Measurements from ENCODE around the gene GMPPB.
"Not testable (repeated sequence)": the region's sequence is repeated elsewhere in the genome, so short reads cannot be mapped to it uniquely, and the experiment has no call there.

The GMPPB gene

DNA sequence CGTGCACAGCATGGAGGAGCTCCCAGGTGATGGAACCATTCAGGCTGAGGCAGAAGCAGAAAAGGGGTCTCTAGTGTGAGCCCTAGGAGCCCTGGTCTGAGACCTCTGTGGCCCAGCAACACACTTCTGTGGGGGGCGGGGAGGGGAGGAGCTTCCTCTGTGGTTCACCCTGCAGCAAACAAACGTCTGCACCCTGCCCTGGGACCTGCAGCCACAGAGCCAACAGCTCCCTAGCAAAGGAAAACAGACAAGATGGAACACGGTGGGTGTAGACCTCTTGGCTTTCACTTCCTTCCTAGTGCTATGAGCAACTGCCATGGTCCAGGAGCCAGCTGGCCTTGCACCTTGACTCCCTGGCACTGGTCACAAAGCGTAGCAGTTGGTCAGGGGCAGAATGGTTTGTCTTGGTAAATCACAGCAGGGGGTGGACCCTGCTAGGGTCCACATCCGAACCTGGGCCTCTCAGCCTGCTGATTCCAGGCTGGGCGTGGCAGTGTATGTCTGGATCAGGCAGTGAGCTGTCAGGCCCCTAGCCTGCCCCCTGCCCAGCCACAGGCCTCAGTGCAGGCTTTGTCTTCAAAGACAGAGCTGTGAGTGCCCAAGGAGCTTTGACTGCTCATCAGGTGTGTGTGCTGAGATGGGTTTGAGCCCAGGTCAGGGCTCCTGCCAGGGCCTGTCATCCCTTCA, 11.0 kb downstream of the GMPPB start:
- peak; percentile 23 for DNase-seq

DNA sequence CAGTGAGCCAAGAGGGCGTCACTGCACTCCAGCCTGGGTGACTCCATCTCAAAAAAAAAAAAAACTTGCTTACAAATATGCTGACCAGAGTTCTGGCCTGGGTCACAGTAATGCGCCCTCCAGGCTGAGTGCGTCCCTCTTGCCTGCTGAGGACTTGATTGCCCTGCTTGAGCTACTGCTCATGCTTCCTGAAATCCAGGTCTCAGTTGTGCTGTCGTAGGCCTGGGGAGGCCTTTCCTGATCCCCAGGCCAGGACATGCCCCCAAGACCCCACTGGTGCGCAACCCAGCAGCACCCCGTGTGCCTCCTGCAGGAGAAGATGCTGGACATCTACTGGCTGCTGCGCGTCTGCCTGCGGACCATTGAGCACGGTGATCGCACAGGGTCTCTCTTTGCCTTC, 11.6 kb downstream of the GMPPB start:
- DNase-seq, result no peak

DNA sequence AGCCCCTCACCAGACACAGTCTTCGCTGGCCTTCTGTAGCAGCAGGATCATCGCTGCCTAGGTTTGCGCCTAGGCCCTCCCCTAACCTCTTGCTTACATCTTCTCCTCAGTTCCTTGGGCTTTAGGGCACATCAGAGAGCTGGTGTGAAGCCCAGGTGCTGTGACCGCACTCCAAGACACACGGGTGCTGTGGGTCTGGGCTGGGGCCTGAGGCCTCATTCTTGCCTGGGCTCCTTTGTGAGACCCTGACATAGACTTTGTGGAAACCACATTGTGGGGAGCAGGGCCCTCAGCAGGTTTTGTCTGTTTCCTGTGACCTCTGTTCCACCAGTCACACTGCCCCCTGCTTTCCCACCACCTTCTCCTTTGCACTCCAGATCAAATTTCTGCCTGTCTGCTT, 12.3 kb downstream of the GMPPB start:
- DNase-seq, result peak; percentile 42

DNA sequence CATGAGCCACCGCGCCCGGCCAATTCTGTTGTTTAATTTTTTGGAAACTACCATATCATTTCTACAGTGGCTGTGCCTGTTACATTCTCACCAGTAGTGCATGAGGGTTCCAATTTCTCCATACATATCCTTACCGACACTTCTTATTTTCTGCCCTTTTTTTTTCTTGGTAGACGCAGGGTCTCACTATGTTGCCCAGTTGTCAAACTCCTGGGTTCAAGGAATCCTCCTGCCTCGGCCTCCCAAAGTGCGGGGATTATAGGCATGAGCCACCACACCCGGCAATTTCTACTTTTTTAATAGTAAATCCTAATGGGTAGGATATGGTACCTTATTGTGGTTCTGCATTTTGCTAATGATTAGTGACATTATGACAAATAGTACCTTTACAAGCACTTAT, 13.9 kb downstream of the GMPPB start:
- no peak for DNase-seq

DNA sequence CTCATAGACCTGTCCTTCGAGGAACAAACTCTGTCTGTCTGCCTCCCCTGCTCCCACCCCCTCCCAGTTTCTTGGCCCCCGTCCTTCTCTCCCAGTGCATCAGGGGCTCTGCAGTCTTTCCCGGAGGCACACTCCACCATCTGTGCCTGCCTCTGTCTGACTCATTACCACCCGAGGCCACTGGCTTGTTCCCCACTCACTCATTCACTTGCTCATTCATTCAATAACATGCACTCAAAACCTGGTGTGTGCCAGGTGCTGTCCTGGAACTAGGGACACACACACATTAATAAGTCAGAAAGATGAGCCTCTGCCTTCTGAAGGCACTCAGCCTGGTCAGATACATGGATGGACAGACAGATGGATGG, 16.7 kb downstream of the GMPPB start:
- DNase-seq, result no peak

DNA sequence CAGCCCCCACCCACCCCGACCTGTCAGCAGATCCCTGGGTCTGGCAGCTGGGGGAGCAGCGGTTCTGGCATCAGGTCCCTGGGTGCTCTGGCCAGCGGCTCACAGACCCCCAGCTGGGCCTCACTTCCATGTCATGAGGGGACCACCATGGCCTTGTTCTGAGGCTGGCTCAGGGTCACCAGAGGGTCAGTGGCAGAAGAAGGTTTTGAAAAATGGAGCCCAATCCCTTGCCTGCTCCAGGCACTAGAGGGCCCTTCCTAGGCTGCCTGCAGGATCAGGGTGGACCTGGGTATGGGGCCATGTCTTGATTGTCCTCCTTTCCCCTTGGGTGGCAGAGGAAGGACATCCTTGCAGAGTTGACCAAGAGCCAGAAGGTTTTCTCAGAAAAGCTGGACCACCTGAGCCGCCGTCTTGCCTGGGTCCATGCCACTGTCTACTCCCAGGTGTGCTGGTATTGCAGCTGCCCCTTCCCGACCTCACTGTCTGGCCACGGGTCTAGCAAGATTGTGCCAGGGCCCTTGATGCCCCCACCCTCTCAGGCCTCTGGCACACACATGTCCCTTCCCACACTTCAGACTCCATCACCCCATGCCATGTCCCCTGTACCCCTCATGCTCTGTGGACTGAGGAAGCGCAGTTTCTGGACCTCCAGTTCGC, 17.2 kb downstream of the GMPPB start:
- DNase-seq, result no peak

DNA sequence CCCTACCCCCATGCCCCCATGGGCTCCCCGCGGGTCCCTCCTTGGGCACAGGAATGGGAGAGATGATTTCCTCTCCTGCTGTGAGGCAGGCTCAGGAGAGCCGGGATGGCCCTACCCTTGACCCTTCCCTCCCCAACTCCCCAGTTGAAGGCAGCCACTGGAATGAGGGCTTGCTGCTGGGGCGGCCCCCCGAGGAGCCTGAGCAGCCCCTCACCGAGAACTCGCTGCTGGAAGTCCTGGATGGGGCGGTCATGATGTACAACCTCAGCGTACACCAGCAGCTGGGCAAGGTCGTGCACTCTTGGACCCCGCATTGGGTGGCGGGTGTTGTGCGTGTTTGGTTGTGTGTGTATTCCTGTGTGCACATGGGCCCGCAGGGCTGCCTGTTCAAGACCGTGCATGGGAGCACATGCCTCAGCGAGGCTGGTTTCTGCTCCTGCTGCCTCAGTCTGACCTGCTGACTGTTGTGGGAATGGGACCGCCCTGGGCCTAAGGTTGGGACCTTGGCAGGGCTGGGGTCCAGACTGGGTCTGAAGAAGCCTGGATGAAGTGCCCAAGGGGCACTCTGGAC, 18.3 kb downstream of the GMPPB start:
- DNase-seq, result no peak

DNA sequence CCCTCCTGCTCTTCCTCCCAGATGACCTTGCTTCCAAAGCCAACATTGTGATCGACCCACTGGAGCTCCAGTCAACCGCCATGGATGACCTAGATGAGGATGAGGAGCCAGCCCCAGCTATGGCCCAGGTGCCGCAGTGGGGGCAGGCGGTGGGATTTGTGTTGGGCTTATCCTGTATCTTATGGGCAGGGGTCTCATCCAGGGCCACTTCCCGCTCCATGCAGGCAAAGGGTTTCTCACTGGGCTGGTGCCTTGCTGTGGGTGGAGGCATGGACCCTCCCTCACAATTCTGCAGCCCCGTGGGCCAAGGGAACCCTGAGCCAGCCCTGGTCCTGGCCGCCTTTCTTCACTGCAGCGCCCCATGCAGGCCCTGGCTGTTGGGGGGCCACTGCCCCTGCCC, 19.1 kb downstream of the GMPPB start:
- DNase-seq, result no peak

DNA sequence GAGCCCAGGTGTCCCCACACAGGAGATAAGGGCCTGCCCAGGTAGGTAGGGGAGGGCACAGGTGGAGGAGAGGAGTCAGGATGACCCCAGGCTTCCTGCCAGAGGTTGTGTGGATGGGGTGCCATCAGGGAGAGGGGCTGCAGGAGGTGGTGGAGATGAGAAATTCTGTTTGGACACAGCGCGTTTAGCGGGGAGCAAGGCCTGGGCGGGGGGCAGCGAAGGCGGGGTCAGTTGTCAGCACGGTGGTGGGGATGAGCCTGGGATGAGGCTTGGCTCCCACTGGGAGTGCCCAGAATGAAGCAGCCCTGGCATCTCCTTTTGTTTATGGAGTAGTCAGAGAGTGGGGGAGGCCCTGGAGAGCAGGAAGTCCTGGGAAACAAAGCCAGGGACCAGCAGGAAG, 19.8 kb downstream of the GMPPB start:
- DNase-seq, result no peak

DNA sequence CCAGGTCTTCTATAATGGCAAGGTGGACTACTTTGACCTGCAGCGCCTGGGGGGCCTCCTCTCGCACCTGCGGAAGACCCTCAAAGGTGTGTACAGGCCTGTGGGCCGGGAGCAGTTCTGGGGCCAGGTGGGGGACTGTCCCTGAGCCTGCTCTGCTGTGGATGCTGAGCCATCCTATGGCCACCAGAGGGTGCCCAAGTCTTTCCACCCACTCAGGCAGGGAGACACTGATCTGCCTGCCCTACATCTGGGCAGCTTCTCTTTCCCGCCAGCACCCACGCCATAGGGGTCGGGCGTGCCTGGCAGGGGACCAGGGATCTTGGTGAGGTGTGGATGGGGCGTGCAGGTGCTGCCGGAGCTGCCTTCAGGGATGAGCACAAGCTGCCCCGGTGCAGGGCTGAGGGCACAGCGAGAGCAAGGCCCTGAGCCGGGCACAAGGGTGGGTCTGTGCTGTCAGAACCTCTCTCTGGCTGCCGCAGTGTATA, 20.3 kb downstream of the GMPPB start:
- peak; percentile 9 for DNase-seq

DNA sequence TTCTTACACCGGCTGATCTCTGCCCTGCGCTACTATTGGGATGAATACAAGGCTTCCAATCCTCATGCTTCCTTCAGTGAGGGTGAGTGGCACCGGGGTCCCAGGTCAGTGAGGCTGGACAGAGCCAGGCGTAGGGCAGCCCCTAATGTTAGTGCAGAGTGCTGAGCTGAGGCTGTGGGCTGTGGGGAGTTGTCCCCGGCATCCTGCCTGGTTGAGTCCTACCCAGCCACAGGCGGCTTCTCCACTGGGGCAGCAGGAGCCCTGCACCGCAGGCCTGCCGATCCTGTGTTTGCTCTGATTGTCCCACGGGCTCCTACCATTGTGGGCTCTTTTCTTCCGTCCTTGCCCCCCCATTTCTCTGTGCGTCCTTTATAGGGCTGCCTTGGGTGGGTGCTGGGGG, 21.1 kb downstream of the GMPPB start:
- DNase-seq, result no peak

DNA sequence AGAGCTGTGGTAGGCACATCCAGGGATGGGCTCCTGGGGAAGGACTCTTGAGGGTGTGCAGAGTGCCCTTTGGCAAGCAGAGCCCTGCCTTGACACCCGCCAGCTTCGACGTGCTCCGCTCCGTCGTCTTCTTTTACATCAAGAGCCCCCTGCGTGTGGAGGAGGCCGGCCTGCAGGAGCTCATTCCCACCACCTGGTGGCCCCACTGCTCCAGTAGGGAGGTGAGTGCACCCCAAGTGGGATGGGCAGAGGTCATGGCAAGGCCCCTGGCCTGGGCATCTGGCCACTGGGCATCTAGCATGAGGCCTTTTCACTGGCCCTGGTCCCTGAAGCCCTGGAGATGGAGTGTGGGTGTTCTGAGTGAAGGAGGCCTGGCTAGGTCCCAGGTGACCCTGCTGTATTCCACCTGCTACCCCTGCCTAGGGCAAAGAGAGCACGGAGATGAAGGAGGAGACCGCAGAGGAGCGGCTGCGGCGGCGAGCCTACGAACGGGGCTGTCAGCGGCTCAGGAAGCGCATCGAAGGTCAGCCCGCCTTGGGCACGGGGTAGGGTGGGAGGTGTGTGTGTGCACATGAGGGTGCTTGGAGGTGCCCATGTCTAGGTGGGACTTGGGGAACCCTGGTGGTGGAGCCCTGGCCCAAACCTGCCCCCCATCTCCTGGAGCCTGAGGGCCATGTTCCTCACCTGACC, 22.2 kb downstream of the GMPPB start:
- no peak for DNase-seq

DNA sequence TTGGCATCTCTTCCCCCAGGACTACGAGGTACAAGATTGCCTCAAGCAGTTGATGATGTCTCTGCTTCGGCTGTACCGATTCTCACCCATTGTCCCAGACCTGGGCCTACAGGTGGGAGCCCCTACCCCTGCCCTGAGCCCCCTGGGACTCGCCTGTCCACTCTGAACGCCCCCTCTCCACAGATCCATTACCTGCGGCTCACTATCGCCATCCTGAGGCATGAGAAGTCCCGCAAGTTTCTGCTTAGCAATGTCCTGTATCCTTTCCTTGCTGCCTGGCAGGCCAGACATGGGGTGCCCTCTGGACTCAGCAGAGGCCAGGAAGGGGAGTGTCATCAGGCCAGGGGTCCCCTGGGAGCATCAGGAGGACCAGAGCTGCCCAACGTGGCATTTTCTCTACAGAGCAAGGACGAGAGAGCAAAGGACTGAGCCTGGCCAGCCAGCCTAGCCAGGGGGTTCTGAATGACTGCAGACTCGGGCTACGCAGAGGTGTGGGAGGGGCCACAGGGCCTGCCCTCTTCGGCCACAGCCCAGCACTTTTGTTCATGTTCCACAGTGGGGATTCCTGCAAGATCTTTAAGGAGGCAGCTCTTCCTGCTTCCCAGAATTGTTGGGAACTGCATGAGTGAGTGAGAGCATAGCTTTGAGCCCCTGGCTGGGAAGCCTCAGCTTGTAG, 23.2 kb downstream of the GMPPB start:
- no peak for DNase-seq

DNA sequence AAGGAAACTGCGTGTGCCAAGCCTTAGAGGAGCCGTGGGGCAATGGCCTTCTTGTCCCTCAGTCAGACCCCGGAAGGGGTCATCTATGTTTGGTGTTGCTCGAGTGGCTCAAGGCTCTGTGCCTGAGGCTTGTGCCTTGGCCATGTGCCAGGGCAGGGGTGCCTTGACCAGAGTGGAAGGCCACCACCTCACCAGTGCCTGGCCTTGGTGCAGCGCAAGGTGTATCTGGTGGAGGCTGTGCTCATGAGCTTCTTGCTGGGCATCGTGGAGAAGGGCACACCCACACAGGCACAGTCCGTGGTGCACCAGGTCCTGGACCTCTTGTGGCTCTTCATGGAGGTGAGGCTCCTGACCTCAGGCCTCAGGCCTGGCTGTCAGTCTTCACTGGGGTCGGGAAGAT, 23.7 kb downstream of the GMPPB start:
- no peak for DNase-seq

DNA sequence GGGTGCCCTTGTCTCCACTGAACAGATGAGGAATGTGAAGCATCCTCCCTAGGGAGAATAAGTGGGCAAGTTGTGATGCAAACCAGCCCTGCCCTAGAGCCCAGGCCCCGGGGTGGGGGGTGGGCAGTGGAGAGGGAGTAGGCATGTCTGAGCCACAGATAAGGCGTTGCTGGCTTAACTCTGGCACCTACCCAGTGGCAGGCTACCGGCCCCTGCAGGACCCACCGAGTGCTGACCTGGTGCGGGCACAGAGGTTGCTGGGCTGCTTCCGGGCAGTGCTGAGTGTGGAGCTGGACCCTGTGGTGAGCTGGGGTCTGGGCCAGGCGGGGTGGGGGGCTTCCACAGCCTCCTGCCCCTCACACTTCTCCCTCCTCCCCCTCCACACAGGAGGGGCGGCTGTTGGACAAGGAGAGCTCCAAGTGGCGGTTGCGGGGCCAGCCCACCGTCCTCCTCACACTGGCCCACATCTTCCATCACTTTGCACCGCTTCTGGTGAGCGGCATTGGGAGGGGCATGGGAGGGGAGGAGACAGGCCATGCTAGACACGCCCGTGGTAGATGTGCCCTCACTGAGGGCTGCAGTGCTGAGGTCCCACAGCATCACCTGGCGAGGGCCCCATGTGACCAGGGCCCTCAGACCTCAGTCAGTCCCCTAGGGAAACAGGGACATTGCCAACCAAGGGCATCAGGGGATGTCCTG, 24.3 kb downstream of the GMPPB start:
- DNase-seq, result no peak

DNA sequence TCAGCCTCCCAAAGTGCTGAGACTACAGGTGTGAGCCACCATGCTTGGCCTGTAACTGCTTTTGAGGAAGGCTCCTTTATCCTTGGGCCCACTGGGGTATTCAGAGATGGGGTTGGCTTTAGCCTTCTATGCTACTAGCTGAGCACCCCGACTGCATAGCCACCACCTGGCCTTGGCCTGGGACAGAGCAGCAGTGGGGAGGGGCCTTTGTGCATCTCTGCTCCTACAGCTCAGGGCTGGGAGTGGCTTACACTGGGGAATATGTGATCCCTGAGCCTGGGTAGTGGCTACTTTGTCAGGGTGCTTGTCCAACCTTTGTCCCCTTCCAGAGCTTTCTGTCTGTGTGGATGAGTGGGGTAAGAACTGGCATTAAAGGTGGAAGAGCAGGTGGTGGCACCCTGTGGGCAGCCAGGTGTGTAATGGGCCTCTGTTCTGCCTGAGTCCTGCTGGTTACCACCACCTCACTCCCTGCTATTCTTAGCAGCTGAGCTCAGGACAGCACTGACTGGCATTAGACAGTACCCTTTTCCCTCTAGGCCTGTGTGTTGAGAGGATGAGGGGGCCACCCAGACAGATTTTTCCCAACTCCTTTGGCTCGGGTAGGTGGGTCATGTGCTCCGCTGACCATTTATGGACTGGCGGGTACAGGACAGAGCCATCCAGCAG, 28.3 kb downstream of the GMPPB start:
- not testable (repeated sequence) for DNase-seq

DNA sequence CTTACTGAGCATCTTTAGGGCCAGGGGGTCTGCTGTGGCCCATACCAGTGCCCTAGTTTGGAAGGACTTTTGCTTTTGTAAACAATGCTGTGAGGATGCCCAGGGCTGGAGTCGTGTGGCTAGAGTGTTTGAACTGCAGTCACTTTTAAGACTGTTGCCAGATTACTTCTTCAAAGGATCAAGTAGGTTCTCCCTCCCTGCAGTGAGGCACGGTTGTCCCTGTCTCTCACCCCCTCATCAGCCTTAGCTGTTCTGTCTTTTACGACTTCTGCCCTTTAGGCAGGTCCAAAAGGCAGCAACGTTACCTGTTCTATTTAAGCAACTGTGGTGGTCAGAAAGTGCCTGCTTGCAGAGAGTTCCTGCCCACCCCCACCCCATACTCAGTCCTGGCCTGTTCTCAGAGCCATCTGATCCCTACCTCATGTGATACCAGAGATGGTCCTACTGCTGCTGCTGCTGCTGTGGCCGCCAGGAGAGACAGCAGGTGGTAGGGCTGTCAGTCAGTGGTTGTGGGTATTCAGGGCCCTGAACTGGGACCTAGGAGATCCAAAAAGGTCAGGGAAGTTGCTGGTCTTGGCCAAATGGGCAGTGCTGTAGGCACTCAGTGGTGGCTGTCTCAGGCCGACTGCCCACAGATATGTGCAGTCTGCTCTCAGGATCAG, 29.2 kb downstream of the GMPPB start:
- DNase-seq, result not testable (repeated sequence)

DNA sequence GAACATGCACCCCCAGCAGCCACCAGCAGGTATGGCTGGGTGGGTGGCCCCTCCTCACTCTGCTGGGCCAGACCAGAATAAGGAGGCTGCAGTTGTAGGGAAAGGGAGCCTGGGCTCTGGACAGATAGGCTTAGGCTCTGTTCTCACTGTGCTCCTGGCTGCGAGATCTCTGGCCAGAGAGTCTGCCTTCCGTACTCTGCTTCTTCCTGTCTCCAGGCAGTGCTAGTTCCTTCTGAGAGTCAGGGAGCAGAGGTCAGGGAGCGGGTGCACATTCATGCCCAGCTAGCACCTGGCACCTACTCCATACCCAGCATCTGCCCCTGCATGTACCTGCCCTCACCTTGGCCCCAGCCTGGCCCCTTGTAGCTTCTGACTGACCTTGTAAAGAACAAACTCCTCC, 32.3 kb downstream of the GMPPB start:
- not testable (repeated sequence) for DNase-seq

DNA sequence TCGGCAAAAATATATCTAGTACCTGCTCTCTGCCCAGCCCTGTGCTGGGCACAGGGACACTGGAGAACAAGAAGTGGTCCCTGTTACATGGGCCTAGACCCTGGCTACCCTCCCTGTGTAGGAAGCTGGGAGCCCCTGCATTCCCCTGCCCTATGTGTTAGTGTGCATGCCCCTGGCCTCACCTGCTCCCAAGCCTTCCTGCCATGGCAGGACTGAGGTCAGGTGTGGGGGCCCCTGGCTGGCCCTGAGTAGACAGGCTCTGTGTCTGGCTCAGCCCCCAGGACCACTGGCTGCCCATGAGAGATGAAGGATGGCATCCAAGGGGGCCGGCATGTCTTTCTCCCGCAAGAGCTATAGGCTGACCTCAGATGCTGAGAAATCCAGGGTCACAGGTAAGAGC, 32.9 kb downstream of the GMPPB start:
- DNase-seq, result not testable (repeated sequence)

DNA sequence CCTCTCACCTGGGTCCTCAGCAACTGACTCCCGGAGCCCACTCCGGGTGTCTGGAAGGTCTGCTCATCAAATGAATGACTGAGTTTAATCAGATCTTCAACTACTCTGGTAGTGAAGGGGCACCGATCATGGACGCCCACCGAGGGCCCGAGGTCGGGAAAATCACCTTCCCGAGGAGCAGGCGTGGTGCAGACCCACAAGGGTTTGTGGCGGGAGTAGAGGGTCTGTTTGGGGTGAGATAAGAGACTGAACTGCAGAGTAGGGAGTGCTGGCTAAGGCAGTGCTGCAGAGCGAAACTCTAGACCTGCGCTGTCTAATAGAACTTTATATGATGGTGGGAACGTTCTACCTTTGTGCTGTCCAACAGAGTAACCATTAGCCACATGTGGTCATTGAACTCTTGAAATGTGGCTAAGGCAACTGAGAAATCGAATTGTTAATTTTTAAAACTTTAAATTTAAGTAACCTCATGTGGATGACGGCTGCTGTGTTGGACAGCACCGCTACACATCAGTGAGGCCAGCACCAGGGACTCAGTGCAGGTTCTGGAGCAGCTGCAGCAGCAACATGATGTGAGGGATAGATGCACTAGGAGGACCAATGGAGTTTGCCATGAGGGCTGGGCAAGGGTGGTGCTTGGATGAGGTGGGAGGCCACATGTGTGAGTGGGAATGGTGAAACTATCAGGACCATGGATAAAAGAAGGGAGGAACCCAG, 33.7 kb downstream of the GMPPB start:
- DNase-seq, result not testable (repeated sequence)

All from NK-92 treated with Interleukin-12 subunit alpha and Interleukin-12 subunit beta, amount 100 ng/mL, for 24 hours (cell line).